IPS DF 6.9 (cell line): Measurements from ENCODE around the gene DNAJB12.
"Not testable (repeated sequence)": the region's sequence is repeated elsewhere in the genome, so short reads cannot be mapped to it uniquely, and the experiment has no call there.

ENCODE experiments used
- DNase-seq: peaks from one replicate; pipeline ENCODE4 v3.0.0-alpha.2; 2013; ENCODE audit warnings: low read depth, low spot score
- H3K27ac ChIP-seq: one replicate; pipeline ENCODE4 v1.5.1; 2013; ENCODE audit warnings: low read length, control low read depth
- H3K27me3 ChIP-seq: 2 replicates; pipeline ENCODE4 v1.6.1; 2013; ENCODE audit warnings: mild to moderate bottlenecking, low read length; ENCODE audit not compliant: control insufficient read depth, insufficient read depth
- H3K36me3 ChIP-seq: 2 replicates; pipeline ENCODE4 v1.6.1; 2013; ENCODE audit warnings: low read length; ENCODE audit not compliant: control insufficient read depth, insufficient read depth
- H3K4me1 ChIP-seq: 2 replicates; pipeline ENCODE4 v1.6.1; 2013; ENCODE audit warnings: low read length; ENCODE audit not compliant: control insufficient read depth, insufficient read depth
- H3K4me3 ChIP-seq: 2 replicates; pipeline ENCODE4 v1.5.1; 2013; ENCODE audit warnings: mild to moderate bottlenecking, low read length
- H3K9me3 ChIP-seq: 2 replicates; pipeline ENCODE4 v1.6.1; 2013; ENCODE audit warnings: low read length, inconsistent platforms; ENCODE audit not compliant: control insufficient read depth, insufficient read depth
- WGBS: extraction: QIAGEN DNeasy Blood & Tissue Kit; methylation state at CpG from one replicate; pipeline ENCODE4 v1.1.7; 2013; ENCODE audit warnings: mixed read lengths, missing lambda C conversion rate; ENCODE audit not compliant: insufficient read length, insufficient coverage; 5-methylcytosine and 5-hydroxymethylcytosine counted together

DNAJB12 gene

GRCh38 chr10:72315054-72315453 lies 39.7 kb downstream of the DNAJB12 start:
- no peaks in the 10 kb centered on the region for H3K27me3 ChIP-seq
- WGBS: no CpG with 5 or more reads among the region's 7 CpGs
- H3K9me3 ChIP-seq: no peaks in the 10 kb centered on the region
- peaks cover 2% of the 10 kb centered on the region for H3K4me1 ChIP-seq
- H3K36me3 ChIP-seq: no peaks in the 10 kb centered on the region
- H3K27ac ChIP-seq: no peak overlapping the region
- no peak overlapping the region for H3K4me3 ChIP-seq
- DNase-seq: no peak

- no peak for DNase-seq
- Histone ChIP-seq H3K27me3 (no peaks in the 10 kb centered on the region), H3K36me3 (no peaks in the 10 kb centered on the region), H3K9me3 (no peaks in the 10 kb centered on the region), H3K4me1 (peaks cover 3% of the 10 kb centered on the region), H3K4me3 (no peak overlapping the region), H3K27ac (no peak overlapping the region)
- no CpG with 5 or more reads among the region's 7 CpGs for WGBS
Measured at GRCh38 chr10:72314263-72314662, 40.5 kb downstream of the DNAJB12 start.

GRCh38 chr10:72312865-72313391 lies 41.8 kb downstream of the DNAJB12 start:
- DNase-seq: no peak
- H3K4me1 ChIP-seq: peaks cover 3% of the 10 kb centered on the region
- WGBS: no CpG with 5 or more reads among the region's 8 CpGs
- H3K36me3 ChIP-seq: no peaks in the 10 kb centered on the region
- no peaks in the 10 kb centered on the region for H3K9me3 ChIP-seq
- no peak overlapping the region for H3K27ac ChIP-seq
- H3K4me3 ChIP-seq: no peak overlapping the region
- H3K27me3 ChIP-seq: no peaks in the 10 kb centered on the region

- no peak overlapping the region for H3K4me3 ChIP-seq
- H3K9me3 ChIP-seq: no peaks in the 10 kb centered on the region
- no peaks in the 10 kb centered on the region for H3K36me3 ChIP-seq
- no CpG with 5 or more reads among the region's 7 CpGs for WGBS
- H3K27ac ChIP-seq: no peak overlapping the region
- H3K4me1 ChIP-seq: peaks cover 3% of the 10 kb centered on the region
- H3K27me3 ChIP-seq: no peaks in the 10 kb centered on the region
- DNase-seq: no peak
Measured at GRCh38 chr10:72311667-72312066, 43.1 kb downstream of the DNAJB12 start.

GRCh38 chr10:72310636-72311035 lies 44.1 kb downstream of the DNAJB12 start:
- H3K4me1 ChIP-seq: peaks cover 3% of the 10 kb centered on the region
- no peak for DNase-seq
- H3K27me3 ChIP-seq: no peaks in the 10 kb centered on the region
- no CpG with 5 or more reads among the region's 4 CpGs for WGBS
- no peaks in the 10 kb centered on the region for H3K9me3 ChIP-seq
- no peak overlapping the region for H3K4me3 ChIP-seq
- no peak overlapping the region for H3K27ac ChIP-seq
- H3K36me3 ChIP-seq: no peaks in the 10 kb centered on the region

- H3K27me3 ChIP-seq: no peaks in the 10 kb centered on the region
- H3K9me3 ChIP-seq: no peaks in the 10 kb centered on the region
- H3K36me3 ChIP-seq: no peaks in the 10 kb centered on the region
- H3K4me1 ChIP-seq: peaks cover 3% of the 10 kb centered on the region
- no peak overlapping the region for H3K4me3 ChIP-seq
- no peak overlapping the region for H3K27ac ChIP-seq
- WGBS: no CpG with 5 or more reads among the region's 11 CpGs
- DNase-seq: no peak
Measured at GRCh38 chr10:72310241-72310633, 44.5 kb downstream of the DNAJB12 start.

- no peaks in the 10 kb centered on the region for H3K36me3 ChIP-seq
- peaks cover 3% of the 10 kb centered on the region for H3K4me1 ChIP-seq
- WGBS: no CpG with 5 or more reads among the region's 21 CpGs
- no peaks in the 10 kb centered on the region for H3K27me3 ChIP-seq
- H3K4me3 ChIP-seq: no peak overlapping the region
- no peaks in the 10 kb centered on the region for H3K9me3 ChIP-seq
- DNase-seq: no peak
- H3K27ac ChIP-seq: no peak overlapping the region
Measured at GRCh38 chr10:72309290-72310240, 45.2 kb downstream of the DNAJB12 start.

GRCh38 chr10:72308320-72308987 lies 46.3 kb downstream of the DNAJB12 start:
- DNase-seq: no peak
- Histone ChIP-seq H3K4me3 (no peak overlapping the region), H3K27me3 (no peaks in the 10 kb centered on the region), H3K9me3 (no peaks in the 10 kb centered on the region), H3K4me1 (peaks cover 3% of the 10 kb centered on the region), H3K27ac (no peak overlapping the region), H3K36me3 (no peaks in the 10 kb centered on the region)
- WGBS: no CpG with 5 or more reads among the region's 7 CpGs

- not testable (repeated sequence) for H3K4me1 ChIP-seq, DNase-seq, H3K27ac ChIP-seq, H3K4me3 ChIP-seq, H3K9me3 ChIP-seq, H3K27me3 ChIP-seq, H3K36me3 ChIP-seq
- WGBS: no CpG with 5 or more reads among the region's 7 CpGs
Measured at GRCh38 chr10:72307711-72308110, 47.0 kb downstream of the DNAJB12 start.

- Histone ChIP-seq H3K9me3 (no peaks in the 10 kb centered on the region), H3K4me3 (no peak overlapping the region), H3K27ac (no peak overlapping the region), H3K27me3 (no peaks in the 10 kb centered on the region), H3K36me3 (no peaks in the 10 kb centered on the region), H3K4me1 (peaks cover 3% of the 10 kb centered on the region)
- WGBS: no CpG with 5 or more reads among the region's 5 CpGs
- no peak for DNase-seq
Measured at GRCh38 chr10:72306215-72306760, 48.4 kb downstream of the DNAJB12 start.
